Measurements from ENCODE around the gene NPAS3.

- TF ChIP-seq CTCF (IDR thresholded peaks at IDR 0.05) (no peak), POLR2A (IDR thresholded peaks at IDR 0.05) (no peak)
Measured at GRCh38 chr14:33851931-33852330, 913.3 kb downstream of the NPAS3 start.
